GM23338 (cell line): ENCODE data around the gene COP1. TPM values are rescaled to one million over a fixed set of nuclear protein-coding genes. Genes with fewer than 3 reads are reported as not detected.

Source experiments
- ATAC-seq: fragments of 200-7000 bp; cut with Tn5 transposase; 3 replicates; pipeline ENCODE4 v1.9.1; 2020
- DNase-seq: peaks from one replicate; pipeline ENCODE4 v3.0.0-alpha.2; 2015; ENCODE audit warnings: low spot score
- H2AFZ ChIP-seq: fragments of 200-600 bp; sonication (generic); 2 replicates; pipeline ENCODE4 v1.8.0; 2016; ENCODE audit warnings: antibody characterized with exemption, mild to moderate bottlenecking, moderate library complexity
- H3F3A ChIP-seq: fragments of 200-600 bp; sonication (generic); replicated peaks from 2 replicates; pipeline ENCODE4 v1.8.0; 2017; ENCODE audit warnings: antibody characterized with exemption, mixed run types, low read depth
- H3K27ac ChIP-seq: fragments of 200-600 bp; sonication (generic); 2 replicates; pipeline ENCODE4 v1.6.1; 2016; ENCODE audit warnings: low read depth
- H3K27me3 ChIP-seq: fragments of 200-600 bp; sonication (generic); 2 replicates; pipeline ENCODE4 v1.8.0; 2016; ENCODE audit warnings: mild to moderate bottlenecking, mixed run types, moderate library complexity; ENCODE audit not compliant: insufficient read depth
- H3K36me3 ChIP-seq: fragments of 200-600 bp; sonication (generic); 2 replicates; pipeline ENCODE4 v1.8.0; 2016; ENCODE audit warnings: mild to moderate bottlenecking; ENCODE audit not compliant: insufficient read depth
- H3K4me1 ChIP-seq: fragments of 200-600 bp; sonication (generic); 2 replicates; pipeline ENCODE4 v1.8.0; 2016; ENCODE audit warnings: mild to moderate bottlenecking, moderate library complexity; ENCODE audit not compliant: insufficient read depth
- H3K4me2 ChIP-seq: fragments of 200-600 bp; sonication (generic); 2 replicates; pipeline ENCODE4 v1.7.1; 2017; ENCODE audit warnings: mixed run types
- H3K4me3 ChIP-seq: fragments of 200-600 bp; sonication (generic); 2 replicates; pipeline ENCODE4 v1.6.1; 2016; ENCODE audit warnings: mixed run types
- H3K79me2 ChIP-seq: fragments of 200-600 bp; sonication (generic); replicated peaks from 2 replicates; pipeline ENCODE4 v1.8.0; 2017; ENCODE audit warnings: mild to moderate bottlenecking; ENCODE audit not compliant: insufficient read depth
- H3K9me2 ChIP-seq: fragments of 200-600 bp; sonication (generic); 2 replicates; pipeline ENCODE4 v1.8.0; 2017; ENCODE audit not compliant: insufficient read depth
- H4K20me1 ChIP-seq: fragments of 200-600 bp; sonication (generic); replicated peaks from 2 replicates; pipeline ENCODE4 v1.8.0; 2017; ENCODE audit warnings: mild to moderate bottlenecking; ENCODE audit not compliant: insufficient read depth
- H3K27ac Mint-ChIP-seq: 2 replicates; pipeline ENCODE4 v1.8.0; 2020; ENCODE audit warnings: inconsistent platforms, mild to moderate bottlenecking, moderate library complexity, mixed read lengths
- H3K27me3 Mint-ChIP-seq: 3 replicates; pipeline ENCODE4 v1.8.0; 2022; ENCODE audit warnings: low read depth, mild to moderate bottlenecking, moderate library complexity, mixed read lengths, inconsistent platforms; ENCODE audit not compliant: insufficient read depth, poor library complexity
- H3K36me3 Mint-ChIP-seq: 3 replicates; pipeline ENCODE4 v1.8.0; 2021; ENCODE audit warnings: low read depth, mild to moderate bottlenecking, inconsistent platforms, moderate library complexity, mixed read lengths
- H3K4me1 Mint-ChIP-seq: 3 replicates; pipeline ENCODE4 v1.8.0; 2020; ENCODE audit warnings: mild to moderate bottlenecking, inconsistent platforms, mixed read lengths
- H3K4me3 Mint-ChIP-seq: 3 replicates; pipeline ENCODE4 v1.8.0; 2021; ENCODE audit warnings: moderate library complexity, mild to moderate bottlenecking, inconsistent platforms, mixed read lengths
- H3K9me3 Mint-ChIP-seq: 3 replicates; pipeline ENCODE4 v1.8.0; 2020; ENCODE audit warnings: moderate library complexity, mild to moderate bottlenecking, inconsistent platforms, mixed read lengths
- JUNB ChIP-seq: IDR thresholded peaks from one replicate; pipeline ENCODE4 v1.6.1; 2016; ENCODE audit warnings: antibody characterized with exemption; ENCODE audit not compliant: unreplicated experiment
- NANOG ChIP-seq: IDR thresholded peaks from 2 replicates; pipeline ENCODE4 v1.6.1; 2016; ENCODE audit warnings: antibody characterized with exemption, borderline replicate concordance
- POLR2AphosphoS5 ChIP-seq: IDR thresholded peaks from 2 replicates; pipeline ENCODE4 v1.6.1; 2016; ENCODE audit warnings: antibody characterized with exemption, low read depth
- ZNF114 ChIP-seq: fragments of 250-450 bp; sonication (Bioruptor Pico); IDR thresholded peaks from 2 replicates; pipeline ENCODE4 v1.5.0; 2020; ENCODE audit warnings: mild to moderate bottlenecking, moderate library complexity
- ZNF331 ChIP-seq: fragments of 250-450 bp; sonication (Bioruptor Pico); IDR thresholded peaks from 2 replicates; pipeline ENCODE4 v1.5.0; 2020; ENCODE audit warnings: low read depth, mild to moderate bottlenecking, moderate library complexity
- polyA plus RNA-seq: library from polyadenylated mRNA; unstranded; fragments of >200 nt; fragmentation: Nextera tagmentation; extraction: Ambion mirVana; gene quantifications from 2 replicates; pipeline ENCODE4 v1.2.1, GENCODE V29; 2016
- total RNA-seq: library from RNA; depleted of rRNA; stranded (reverse); fragments of >200 nt; shearing (Covaris generic); gene quantifications from 2 replicates; pipeline ENCODE4 v1.2.3, GENCODE V29; 2014
- TF ChIP-seq, protein P1 (sequence below): fragments of 250-450 bp; sonication (Bioruptor Pico); IDR thresholded peaks from 2 replicates; pipeline ENCODE4 v1.5.0; 2020; ENCODE audit warnings: mild to moderate bottlenecking, moderate library complexity
- TF ChIP-seq, protein P2 (sequence below): IDR thresholded peaks from 2 replicates; pipeline ENCODE4 v1.6.1; 2016; ENCODE audit warnings: antibody characterized with exemption

The COP1 gene
- total and polyA plus RNA-seq, 2 experiments from 2014 or later = 54.0 to 54.9 TPM

- TF ChIP-seq, protein P1, sequence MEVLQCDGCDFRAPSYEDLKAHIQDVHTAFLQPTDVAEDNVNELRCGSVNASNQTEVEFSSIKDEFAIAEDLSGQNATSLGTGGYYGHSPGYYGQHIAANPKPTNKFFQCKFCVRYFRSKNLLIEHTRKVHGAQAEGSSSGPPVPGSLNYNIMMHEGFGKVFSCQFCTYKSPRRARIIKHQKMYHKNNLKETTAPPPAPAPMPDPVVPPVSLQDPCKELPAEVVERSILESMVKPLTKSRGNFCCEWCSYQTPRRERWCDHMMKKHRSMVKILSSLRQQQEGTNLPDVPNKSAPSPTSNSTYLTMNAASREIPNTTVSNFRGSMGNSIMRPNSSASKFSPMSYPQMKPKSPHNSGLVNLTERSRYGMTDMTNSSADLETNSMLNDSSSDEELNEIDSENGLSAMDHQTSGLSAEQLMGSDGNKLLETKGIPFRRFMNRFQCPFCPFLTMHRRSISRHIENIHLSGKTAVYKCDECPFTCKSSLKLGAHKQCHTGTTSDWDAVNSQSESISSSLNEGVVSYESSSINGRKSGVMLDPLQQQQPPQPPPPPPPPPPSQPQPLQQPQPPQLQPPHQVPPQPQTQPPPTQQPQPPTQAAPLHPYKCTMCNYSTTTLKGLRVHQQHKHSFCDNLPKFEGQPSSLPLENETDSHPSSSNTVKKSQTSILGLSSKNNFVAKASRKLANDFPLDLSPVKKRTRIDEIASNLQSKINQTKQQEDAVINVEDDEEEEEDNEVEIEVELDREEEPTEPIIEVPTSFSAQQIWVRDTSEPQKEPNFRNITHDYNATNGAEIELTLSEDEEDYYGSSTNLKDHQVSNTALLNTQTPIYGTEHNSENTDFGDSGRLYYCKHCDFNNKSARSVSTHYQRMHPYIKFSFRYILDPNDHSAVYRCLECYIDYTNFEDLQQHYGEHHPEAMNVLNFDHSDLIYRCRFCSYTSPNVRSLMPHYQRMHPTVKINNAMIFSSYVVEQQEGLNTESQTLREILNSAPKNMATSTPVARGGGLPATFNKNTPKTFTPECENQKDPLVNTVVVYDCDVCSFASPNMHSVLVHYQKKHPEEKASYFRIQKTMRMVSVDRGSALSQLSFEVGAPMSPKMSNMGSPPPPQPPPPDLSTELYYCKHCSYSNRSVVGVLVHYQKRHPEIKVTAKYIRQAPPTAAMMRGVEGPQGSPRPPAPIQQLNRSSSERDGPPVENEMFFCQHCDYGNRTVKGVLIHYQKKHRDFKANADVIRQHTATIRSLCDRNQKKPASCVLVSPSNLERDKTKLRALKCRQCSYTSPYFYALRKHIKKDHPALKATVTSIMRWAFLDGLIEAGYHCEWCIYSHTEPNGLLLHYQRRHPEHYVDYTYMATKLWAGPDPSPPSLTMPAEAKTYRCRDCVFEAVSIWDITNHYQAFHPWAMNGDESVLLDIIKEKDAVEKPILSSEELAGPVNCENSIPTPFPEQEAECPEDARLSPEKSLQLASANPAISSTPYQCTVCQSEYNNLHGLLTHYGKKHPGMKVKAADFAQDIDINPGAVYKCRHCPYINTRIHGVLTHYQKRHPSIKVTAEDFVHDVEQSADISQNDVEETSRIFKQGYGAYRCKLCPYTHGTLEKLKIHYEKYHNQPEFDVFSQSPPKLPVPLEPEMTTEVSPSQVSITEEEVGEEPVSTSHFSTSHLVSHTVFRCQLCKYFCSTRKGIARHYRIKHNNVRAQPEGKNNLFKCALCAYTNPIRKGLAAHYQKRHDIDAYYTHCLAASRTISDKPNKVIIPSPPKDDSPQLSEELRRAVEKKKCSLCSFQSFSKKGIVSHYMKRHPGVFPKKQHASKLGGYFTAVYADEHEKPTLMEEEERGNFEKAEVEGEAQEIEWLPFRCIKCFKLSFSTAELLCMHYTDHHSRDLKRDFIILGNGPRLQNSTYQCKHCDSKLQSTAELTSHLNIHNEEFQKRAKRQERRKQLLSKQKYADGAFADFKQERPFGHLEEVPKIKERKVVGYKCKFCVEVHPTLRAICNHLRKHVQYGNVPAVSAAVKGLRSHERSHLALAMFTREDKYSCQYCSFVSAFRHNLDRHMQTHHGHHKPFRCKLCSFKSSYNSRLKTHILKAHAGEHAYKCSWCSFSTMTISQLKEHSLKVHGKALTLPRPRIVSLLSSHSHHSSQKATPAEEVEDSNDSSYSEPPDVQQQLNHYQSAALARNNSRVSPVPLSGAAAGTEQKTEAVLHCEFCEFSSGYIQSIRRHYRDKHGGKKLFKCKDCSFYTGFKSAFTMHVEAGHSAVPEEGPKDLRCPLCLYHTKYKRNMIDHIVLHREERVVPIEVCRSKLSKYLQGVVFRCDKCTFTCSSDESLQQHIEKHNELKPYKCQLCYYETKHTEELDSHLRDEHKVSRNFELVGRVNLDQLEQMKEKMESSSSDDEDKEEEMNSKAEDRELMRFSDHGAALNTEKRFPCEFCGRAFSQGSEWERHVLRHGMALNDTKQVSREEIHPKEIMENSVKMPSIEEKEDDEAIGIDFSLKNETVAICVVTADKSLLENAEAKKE (CRISPR knock-in tag) = no peak
Observed at GRCh38 chr1:175984813-175985212, 222.3 kb downstream of the COP1 start (continued).

- H3F3A ChIP-seq = no peaks in the 10 kb centered on the region
- TF ChIP-seq ZNF114 = no peak
- no peak for TF ChIP-seq NANOG
- TF ChIP-seq, protein P2, sequence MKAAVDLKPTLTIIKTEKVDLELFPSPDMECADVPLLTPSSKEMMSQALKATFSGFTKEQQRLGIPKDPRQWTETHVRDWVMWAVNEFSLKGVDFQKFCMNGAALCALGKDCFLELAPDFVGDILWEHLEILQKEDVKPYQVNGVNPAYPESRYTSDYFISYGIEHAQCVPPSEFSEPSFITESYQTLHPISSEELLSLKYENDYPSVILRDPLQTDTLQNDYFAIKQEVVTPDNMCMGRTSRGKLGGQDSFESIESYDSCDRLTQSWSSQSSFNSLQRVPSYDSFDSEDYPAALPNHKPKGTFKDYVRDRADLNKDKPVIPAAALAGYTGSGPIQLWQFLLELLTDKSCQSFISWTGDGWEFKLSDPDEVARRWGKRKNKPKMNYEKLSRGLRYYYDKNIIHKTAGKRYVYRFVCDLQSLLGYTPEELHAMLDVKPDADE = no peak
- TF ChIP-seq POLR2AphosphoS5 = no peak
- no peak for TF ChIP-seq JUNB
- TF ChIP-seq, protein P1 (CRISPR knock-in tag) = no peak
- no peak for TF ChIP-seq ZNF331 (CRISPR knock-in tag)
Observed at GRCh38 chr1:175984057-175984812, 222.9 kb downstream of the COP1 start.

More at GRCh38 chr1:175984057-175984812, 222.9 kb downstream of the COP1 start:
- H3K27ac ChIP-seq = no peak overlapping the region
- no peak overlapping the region for H3K4me2 ChIP-seq
- no peak overlapping the region for H2AFZ ChIP-seq
- DNase-seq (no peak), ATAC-seq (no peak)
- H3K27me3 ChIP-seq = no peaks in the 10 kb centered on the region
- Mint-ChIP-seq H3K27me3 (no peaks in the 10 kb centered on the region), H3K9me3 (peaks cover 35% of the 10 kb centered on the region), H3K36me3 (peaks cover 52% of the 10 kb centered on the region), H3K4me3 (no peak overlapping the region), H3K27ac (no peak overlapping the region), H3K4me1 (no peaks in the 10 kb centered on the region)
- H3K9me2 ChIP-seq = no peaks in the 10 kb centered on the region
- H3K4me1 ChIP-seq = no peaks in the 10 kb centered on the region
- no peaks in the 10 kb centered on the region; the same call in 1 of the 2 replicates for H4K20me1 ChIP-seq
- no peaks in the 10 kb centered on the region for H3K79me2 ChIP-seq
- no peak overlapping the region for H3K4me3 ChIP-seq
- peaks cover 18% of the 10 kb centered on the region for H3K36me3 ChIP-seq
